K562 (cell line): ENCODE data around the gene RBM20. TPM values are rescaled to one million over a fixed set of nuclear protein-coding genes. Genes with fewer than 3 reads are reported as not detected.
A peak's percentile ranks its signal among the peaks of the same experiment; 100 is the strongest.

Source experiments
- BCL6 ChIP-seq: fragments of 250-450 bp; sonication (Bioruptor Pico); IDR thresholded peaks from 2 replicates; pipeline ENCODE4 v1.4.0; 2020
- BHLHE40 ChIP-seq: IDR thresholded peaks from 2 replicates; pipeline ENCODE4 v1.6.1; 2011; ENCODE audit warnings: low read length, improper control_type of control experiment
- CHD2 ChIP-seq: IDR thresholded peaks from 2 replicates; pipeline ENCODE4 v1.6.1; 2011; ENCODE audit warnings: low read depth, low read length
- E2F4 ChIP-seq: sonication (generic); formaldehyde crosslinking; IDR thresholded peaks from 2 replicates; pipeline ENCODE4 v1.8.0; 2022; ENCODE audit warnings: mild to moderate bottlenecking, low read depth, missing genetic modification reagents
- ELF4 ChIP-seq: fragments of 450-650 bp; formaldehyde crosslinking; IDR thresholded peaks from 2 replicates; pipeline ENCODE4 v1.4.0; 2022; ENCODE audit warnings: missing genetic modification characterization
- FOXM1 ChIP-seq, 2 experiments: fragments of 450-650 bp in 1 of 2; sonication (generic) in 1 of 2; formaldehyde crosslinking in 1 of 2; IDR thresholded peaks; 2 replicates each; pipeline versions ENCODE4 v1.6.1 to v1.9.0; 2017 to 2022; ENCODE audit warnings: low read depth in 2 of 2, mild to moderate bottlenecking in 2 of 2, missing genetic modification reagents in 1 of 2, moderate library complexity in 1 of 2
- FOXP1 ChIP-seq: sonication (generic); formaldehyde crosslinking; IDR thresholded peaks from 2 replicates; pipeline ENCODE4 v1.8.0; 2022; ENCODE audit warnings: mild to moderate bottlenecking, missing genetic modification reagents
- HDAC1 ChIP-seq, 2 experiments: fragments of 450-650 bp; IDR thresholded peaks; 2 replicates each; pipeline ENCODE4 v1.6.1; 2016 to 2017; ENCODE audit warnings: inconsistent platforms in 1 of 2, mild to moderate bottlenecking in 1 of 2, moderate library complexity in 1 of 2
- HMGXB4 ChIP-seq: sonication (generic); formaldehyde crosslinking; IDR thresholded peaks from 2 replicates; pipeline ENCODE4 v1.8.1; 2023; ENCODE audit warnings: mild to moderate bottlenecking, missing genetic modification reagents
- HNRNPH1 ChIP-seq: fragments of 200-400 bp; formaldehyde crosslinking; optimal IDR thresholded peaks from 2 replicates; pipeline ENCODE3; 2017; ENCODE audit warnings: low read depth, mild to moderate bottlenecking, low read length, moderate library complexity
- HOXB6 ChIP-seq: fragments of 250-450 bp; sonication (Bioruptor Pico); IDR thresholded peaks from 2 replicates; pipeline ENCODE4 v1.5.1; 2022; ENCODE audit warnings: mild to moderate bottlenecking, borderline replicate concordance
- NELFE ChIP-seq: IDR thresholded peaks from 2 replicates; pipeline ENCODE4 v1.6.1; 2011; ENCODE audit warnings: mild to moderate bottlenecking; ENCODE audit not compliant: insufficient read depth, insufficient read length
- NRF1 ChIP-seq, 2 experiments: fragments of 450-650 bp; IDR thresholded peaks in 1 of 2; conservative IDR thresholded peaks in 1 of 2; 2 replicates each; pipeline ENCODE4 v1.6.1; 2014; ENCODE audit warnings: mild to moderate bottlenecking in 2 of 2
- PKNOX1 ChIP-seq: fragments of 450-650 bp; IDR thresholded peaks from 2 replicates; pipeline ENCODE4 v1.6.1; 2016
- POLR3G ChIP-seq: IDR thresholded peaks from 2 replicates; pipeline ENCODE4 v1.6.1; 2011; ENCODE audit not compliant: insufficient read length, insufficient replicate concordance; ENCODE audit errors: extremely low read depth
- PRMT5 ChIP-seq: sonication (generic); formaldehyde crosslinking; IDR thresholded peaks from 2 replicates; pipeline ENCODE4 v1.5.0; 2020; ENCODE audit warnings: missing genetic modification reagents
- PYGO2 ChIP-seq: fragments of 450-650 bp; IDR thresholded peaks from 2 replicates; pipeline ENCODE4 v1.6.1; 2016; ENCODE audit warnings: mild to moderate bottlenecking, missing genetic modification characterization, moderate library complexity, missing compliant biosample characterization
- SMARCB1 ChIP-seq: IDR thresholded peaks from 2 replicates; pipeline ENCODE4 v1.6.1; 2011; ENCODE audit warnings: improper control_type of control experiment, low read depth; ENCODE audit not compliant: insufficient read length
- SREBF1 ChIP-seq: fragments of 150-350 bp; IDR thresholded peaks from 2 replicates; pipeline ENCODE4 v1.6.1; 2014; ENCODE audit warnings: antibody characterized with exemption, low read depth, low read length, borderline replicate concordance
- TCF7L2 ChIP-seq: fragments of 150-350 bp; IDR thresholded peaks from 2 replicates; pipeline ENCODE4 v1.6.1; 2016; ENCODE audit warnings: low read depth, mild to moderate bottlenecking, low read length, moderate library complexity
- YY1 ChIP-seq, 3 experiments: IDR thresholded peaks; 2 replicates each; pipeline ENCODE4 v1.6.1; 2011; ENCODE audit warnings: low read length in 2 of 3, mild to moderate bottlenecking in 2 of 3, moderate library complexity in 2 of 3, borderline replicate concordance in 1 of 3, control low read depth in 1 of 3, low read depth in 1 of 3; ENCODE audit not compliant: insufficient read depth in 3 of 3, insufficient replicate concordance in 2 of 3, control insufficient read depth in 1 of 3, insufficient read length in 1 of 3; ENCODE audit errors: extremely low read depth in 1 of 3
- ZBTB9 ChIP-seq: fragments of 450-650 bp; formaldehyde crosslinking; IDR thresholded peaks from 2 replicates; pipeline ENCODE4 v1.4.0; 2020; ENCODE audit warnings: mild to moderate bottlenecking, moderate library complexity
- polyA plus RNA-seq, 8 experiments: library from polyadenylated mRNA; depleted of rRNA in 4 of 8; stranded (reverse) in 5 of 8; unstranded in 3 of 8; fragments of >200 nt; fragmentation: Nextera tagmentation in 2 of 8; fragmentation: Illumina TruSeq in 1 of 8; extraction: Ambion mirVana in 2 of 8; extraction: Trizol in 1 of 8; gene quantifications; 2 replicates each; pipeline versions ENCODE4 v1.2.1 to v1.2.3, GENCODE V29; 2011 to 2014; ENCODE audit warnings: inconsistent platforms in 1 of 8, missing spikeins in 1 of 8
- total RNA-seq, 7 experiments: library from RNA; depleted of rRNA in 6 of 7; stranded (reverse); fragments of >200 nt in 6 of 7; fragmentation: Illumina TruSeq in 2 of 7; extraction: Trizol in 2 of 7; gene quantifications; 2 replicates each; pipeline versions ENCODE4 v1.2.1 to v1.2.3, GENCODE V29; 2011 to 2021; ENCODE audit warnings: low replicate concordance in 1 of 7

The RBM20 gene
- total and polyA plus RNA-seq, 9 of the 15 experiments (the other 6 are each of a cell fraction or from before 2014, with no cell fraction given) = 0.63 to 5.7 (median 3.2) TPM

GRCh38 chr10:110858297-110858934 lies 214.3 kb downstream of the RBM20 start (continued):
- TF ChIP-seq SREBF1 = no peak
- TF ChIP-seq HDAC1 (IDR thresholded peaks at IDR 0.05) = no peak
- no peak for TF ChIP-seq ZBTB9 (CRISPR knock-in tag)
- TF ChIP-seq ELF4 = no peak
- no peak for TF ChIP-seq NRF1 (conservative IDR thresholded peaks at IDR 0.05 in 1 of 2, IDR thresholded peaks at IDR 0.05 in 1 of 2)
- TF ChIP-seq TCF7L2 = no peak
- TF ChIP-seq PRMT5 (CRISPR knock-in tag) = no peak
- TF ChIP-seq FOXM1 (IDR thresholded peaks at IDR 0.05; ENCODE audit: low read depth) = peak; percentile 83
- TF ChIP-seq FOXM1 (CRISPR knock-in tag; IDR thresholded peaks at IDR 0.05; ENCODE audit: low read depth) = no peak
- no peak for TF ChIP-seq POLR3G
- no peak for TF ChIP-seq E2F4 (CRISPR knock-in tag)
- no peak for TF ChIP-seq YY1 (IDR thresholded peaks at IDR 0.05; ENCODE audit: borderline replicate concordance in 1 of 3, control insufficient read depth in 1 of 3, extremely low read depth in 1 of 3, insufficient read depth in 3 of 3, insufficient read length in 1 of 3, insufficient replicate concordance in 2 of 3, low read depth in 1 of 3, low read length in 2 of 3)
- no peak for TF ChIP-seq HMGXB4 (CRISPR knock-in tag)
- TF ChIP-seq BCL6 (CRISPR knock-in tag) = no peak
- no peak for TF ChIP-seq PYGO2
- no peak for TF ChIP-seq HNRNPH1
- no peak for TF ChIP-seq FOXP1 (CRISPR knock-in tag)
- TF ChIP-seq NELFE = no peak
- TF ChIP-seq PKNOX1 = no peak
- TF ChIP-seq BHLHE40 = no peak; the same call in 1 of the 2 replicates
- TF ChIP-seq SMARCB1 = no peak
- no peak for TF ChIP-seq CHD2
- TF ChIP-seq HOXB6 = no peak
